ENCODE measurements around the gene NEGR1. TPM values are rescaled to one million over a fixed set of nuclear protein-coding genes. Genes with fewer than 3 reads are reported as not detected.

NEGR1 gene
- total RNA-seq, 1 donor from 2014 or later = 0.16 TPM

GRCh38 chr1:71559880-71560279 is 722.5 kb downstream of the NEGR1 start:
- ATAC-seq = no peak

- no peak for ATAC-seq
Observed at GRCh38 chr1:71557138-71557537, 725.2 kb downstream of the NEGR1 start.

GRCh38 chr1:71548398-71548890 is 733.9 kb downstream of the NEGR1 start:
- ATAC-seq = no peak

GRCh38 chr1:71542155-71542554 is 740.2 kb downstream of the NEGR1 start:
- no peak for ATAC-seq

- no peak for ATAC-seq
Observed at GRCh38 chr1:71533950-71534349, 748.4 kb downstream of the NEGR1 start.

GRCh38 chr1:71532343-71532742 is 750.0 kb downstream of the NEGR1 start:
- no peak for ATAC-seq

- no peak for ATAC-seq
Observed at GRCh38 chr1:71526824-71527223, 755.5 kb downstream of the NEGR1 start.

- ATAC-seq = no peak
Observed at GRCh38 chr1:71522721-71523120, 759.6 kb downstream of the NEGR1 start.

- no peak for ATAC-seq
Observed at GRCh38 chr1:71521655-71522264, 760.6 kb downstream of the NEGR1 start.

- ATAC-seq = no peak
Observed at GRCh38 chr1:71511505-71511904, 770.8 kb downstream of the NEGR1 start.

GRCh38 chr1:71510725-71511124 is 771.6 kb downstream of the NEGR1 start:
- no peak for ATAC-seq

GRCh38 chr1:71509051-71509595 is 773.2 kb downstream of the NEGR1 start:
- no peak for ATAC-seq

- ATAC-seq = no peak
Observed at GRCh38 chr1:71502006-71502405, 780.3 kb downstream of the NEGR1 start.

- ATAC-seq = no peak
Observed at GRCh38 chr1:71498542-71498941, 783.8 kb downstream of the NEGR1 start.

- no peak for ATAC-seq
Observed at GRCh38 chr1:71494163-71494562, 788.2 kb downstream of the NEGR1 start.

- ATAC-seq = no peak
Observed at GRCh38 chr1:71492298-71493041, 789.9 kb downstream of the NEGR1 start.

- ATAC-seq = no peak
Observed at GRCh38 chr1:71490432-71490831, 791.9 kb downstream of the NEGR1 start.

- no peak for ATAC-seq
Observed at GRCh38 chr1:71488555-71489252, 793.6 kb downstream of the NEGR1 start.

- no peak for ATAC-seq
Observed at GRCh38 chr1:71473331-71473730, 809.0 kb downstream of the NEGR1 start.

- ATAC-seq = no peak
Observed at GRCh38 chr1:71465093-71465492, 817.2 kb downstream of the NEGR1 start.

GRCh38 chr1:71464016-71464415 is 818.3 kb downstream of the NEGR1 start:
- ATAC-seq = no peak

- ATAC-seq = no peak
Observed at GRCh38 chr1:71463144-71463543, 819.2 kb downstream of the NEGR1 start.

GRCh38 chr1:71462247-71462646 is 820.1 kb downstream of the NEGR1 start:
- ATAC-seq = no peak
